ENCODE results near the gene WSB1.

GRCh38 chr17:27351759-27352158 is 57.8 kb downstream of the WSB1 start:
- no peak for TF ChIP-seq CBFB (CRISPR knock-in tag; IDR thresholded peaks at IDR 0.05)
- TF ChIP-seq ZNF780A (CRISPR knock-in tag; IDR thresholded peaks at IDR 0.05): no peak
- TF ChIP-seq, protein P1, sequence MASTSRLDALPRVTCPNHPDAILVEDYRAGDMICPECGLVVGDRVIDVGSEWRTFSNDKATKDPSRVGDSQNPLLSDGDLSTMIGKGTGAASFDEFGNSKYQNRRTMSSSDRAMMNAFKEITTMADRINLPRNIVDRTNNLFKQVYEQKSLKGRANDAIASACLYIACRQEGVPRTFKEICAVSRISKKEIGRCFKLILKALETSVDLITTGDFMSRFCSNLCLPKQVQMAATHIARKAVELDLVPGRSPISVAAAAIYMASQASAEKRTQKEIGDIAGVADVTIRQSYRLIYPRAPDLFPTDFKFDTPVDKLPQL (IDR thresholded peaks at IDR 0.05; ENCODE audit: extremely low read depth, insufficient read length): no peak
- TF ChIP-seq PHB2 (IDR thresholded peaks at IDR 0.05; ENCODE audit: low read depth): no peak
- TF ChIP-seq JUND (IDR thresholded peaks at IDR 0.05; ENCODE audit: borderline replicate concordance, low read depth, low read length): no peak
- no peak for TF ChIP-seq JUND (tag; IDR thresholded peaks at IDR 0.05; ENCODE audit: borderline replicate concordance, low read depth, low read length)
- no peak for TF ChIP-seq ZNF316 (IDR thresholded peaks at IDR 0.05)
- TF ChIP-seq CTCF (IDR thresholded peaks at IDR 0.05 in 2 of 3, conservative IDR thresholded peaks at IDR 0.05 in 1 of 3; ENCODE audit: insufficient read depth in 2 of 3, low read depth in 1 of 3, low read length in 3 of 3): no peak
- no peak for TF ChIP-seq LARP7 (IDR thresholded peaks at IDR 0.05)
- TF ChIP-seq, protein P2, sequence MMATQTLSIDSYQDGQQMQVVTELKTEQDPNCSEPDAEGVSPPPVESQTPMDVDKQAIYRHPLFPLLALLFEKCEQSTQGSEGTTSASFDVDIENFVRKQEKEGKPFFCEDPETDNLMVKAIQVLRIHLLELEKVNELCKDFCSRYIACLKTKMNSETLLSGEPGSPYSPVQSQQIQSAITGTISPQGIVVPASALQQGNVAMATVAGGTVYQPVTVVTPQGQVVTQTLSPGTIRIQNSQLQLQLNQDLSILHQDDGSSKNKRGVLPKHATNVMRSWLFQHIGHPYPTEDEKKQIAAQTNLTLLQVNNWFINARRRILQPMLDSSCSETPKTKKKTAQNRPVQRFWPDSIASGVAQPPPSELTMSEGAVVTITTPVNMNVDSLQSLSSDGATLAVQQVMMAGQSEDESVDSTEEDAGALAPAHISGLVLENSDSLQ (IDR thresholded peaks at IDR 0.05): no peak
- TF ChIP-seq, protein P3, sequence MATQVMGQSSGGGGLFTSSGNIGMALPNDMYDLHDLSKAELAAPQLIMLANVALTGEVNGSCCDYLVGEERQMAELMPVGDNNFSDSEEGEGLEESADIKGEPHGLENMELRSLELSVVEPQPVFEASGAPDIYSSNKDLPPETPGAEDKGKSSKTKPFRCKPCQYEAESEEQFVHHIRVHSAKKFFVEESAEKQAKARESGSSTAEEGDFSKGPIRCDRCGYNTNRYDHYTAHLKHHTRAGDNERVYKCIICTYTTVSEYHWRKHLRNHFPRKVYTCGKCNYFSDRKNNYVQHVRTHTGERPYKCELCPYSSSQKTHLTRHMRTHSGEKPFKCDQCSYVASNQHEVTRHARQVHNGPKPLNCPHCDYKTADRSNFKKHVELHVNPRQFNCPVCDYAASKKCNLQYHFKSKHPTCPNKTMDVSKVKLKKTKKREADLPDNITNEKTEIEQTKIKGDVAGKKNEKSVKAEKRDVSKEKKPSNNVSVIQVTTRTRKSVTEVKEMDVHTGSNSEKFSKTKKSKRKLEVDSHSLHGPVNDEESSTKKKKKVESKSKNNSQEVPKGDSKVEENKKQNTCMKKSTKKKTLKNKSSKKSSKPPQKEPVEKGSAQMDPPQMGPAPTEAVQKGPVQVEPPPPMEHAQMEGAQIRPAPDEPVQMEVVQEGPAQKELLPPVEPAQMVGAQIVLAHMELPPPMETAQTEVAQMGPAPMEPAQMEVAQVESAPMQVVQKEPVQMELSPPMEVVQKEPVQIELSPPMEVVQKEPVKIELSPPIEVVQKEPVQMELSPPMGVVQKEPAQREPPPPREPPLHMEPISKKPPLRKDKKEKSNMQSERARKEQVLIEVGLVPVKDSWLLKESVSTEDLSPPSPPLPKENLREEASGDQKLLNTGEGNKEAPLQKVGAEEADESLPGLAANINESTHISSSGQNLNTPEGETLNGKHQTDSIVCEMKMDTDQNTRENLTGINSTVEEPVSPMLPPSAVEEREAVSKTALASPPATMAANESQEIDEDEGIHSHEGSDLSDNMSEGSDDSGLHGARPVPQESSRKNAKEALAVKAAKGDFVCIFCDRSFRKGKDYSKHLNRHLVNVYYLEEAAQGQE (IDR thresholded peaks at IDR 0.05; ENCODE audit: borderline replicate concordance): no peak
- TF ChIP-seq, protein P3 (CRISPR knock-in tag; IDR thresholded peaks at IDR 0.05; ENCODE audit: low read depth): no peak
- TF ChIP-seq MAFK (IDR thresholded peaks at IDR 0.05; ENCODE audit: low read length): no peak
- TF ChIP-seq SIRT6 (IDR thresholded peaks at IDR 0.05; ENCODE audit: low read depth, low read length): no peak
- TF ChIP-seq PTBP1 (IDR thresholded peaks at IDR 0.05; ENCODE audit: low read depth, low read length): no peak
